ENCODE data around the gene STMN3. TPM values are rescaled to one million over a fixed set of nuclear protein-coding genes. Genes with fewer than 3 reads are reported as not detected.
"Not testable (repeated sequence)": the region's sequence is repeated elsewhere in the genome, so short reads cannot be mapped to it uniquely, and the experiment has no call there.

Gene STMN3
- polyA plus RNA-seq, 1 experiment: 21.8 TPM

- H3K27ac ChIP-seq (ENCODE audit: low read depth, low read length): no peak overlapping the region
- H3K4me3 ChIP-seq (ENCODE audit: low read depth, low read length): no peak overlapping the region
- TF ChIP-seq CTCF (IDR thresholded peaks at IDR 0.05; ENCODE audit: low read depth, low read length): no peak
- no peak for DNase-seq (ENCODE audit: low read depth, low spot score)
- no peaks in the 10 kb centered on the region; the same call in 1 of the 2 replicates for H3K9me3 ChIP-seq (ENCODE audit: control insufficient read depth, insufficient read depth, low read length)
- ChIA-PET POLR2A (interaction anchor here (0.7 kb wide), 1 partner anchor 146 kb away, joined by 3 read pairs; no protein-coding TSS in a partner anchor), CTCF (no interaction called here)
- H3K27me3 ChIP-seq (ENCODE audit: control insufficient read depth, insufficient read depth, low read length): no peaks in the 10 kb centered on the region
These were observed 13.9 kb downstream of the STMN3 start for GRCh38 chr20:63639093-63639975.

- no peaks in the 10 kb centered on the region for H3K27me3 ChIP-seq (ENCODE audit: control insufficient read depth, insufficient read depth, low read length)
- CTCF ChIA-PET: no interaction called here
- TF ChIP-seq CTCF (IDR thresholded peaks at IDR 0.05; ENCODE audit: low read depth, low read length): no peak
- no peak overlapping the region for H3K4me3 ChIP-seq (ENCODE audit: low read depth, low read length)
- H3K9me3 ChIP-seq (ENCODE audit: control insufficient read depth, insufficient read depth, low read length): no peaks in the 10 kb centered on the region; the same call in 1 of the 2 replicates
- no peak for DNase-seq (ENCODE audit: low read depth, low spot score)
- POLR2A ChIA-PET: interaction anchor here (1.7 kb wide), 1 partner anchor 10 kb away, joined by 6 read pairs; the partner anchor contains the start of gene GMEB2
- H3K27ac ChIP-seq (ENCODE audit: low read depth, low read length): no peak overlapping the region
These were observed 16.2 kb downstream of the STMN3 start for GRCh38 chr20:63636752-63637628.

DNA sequence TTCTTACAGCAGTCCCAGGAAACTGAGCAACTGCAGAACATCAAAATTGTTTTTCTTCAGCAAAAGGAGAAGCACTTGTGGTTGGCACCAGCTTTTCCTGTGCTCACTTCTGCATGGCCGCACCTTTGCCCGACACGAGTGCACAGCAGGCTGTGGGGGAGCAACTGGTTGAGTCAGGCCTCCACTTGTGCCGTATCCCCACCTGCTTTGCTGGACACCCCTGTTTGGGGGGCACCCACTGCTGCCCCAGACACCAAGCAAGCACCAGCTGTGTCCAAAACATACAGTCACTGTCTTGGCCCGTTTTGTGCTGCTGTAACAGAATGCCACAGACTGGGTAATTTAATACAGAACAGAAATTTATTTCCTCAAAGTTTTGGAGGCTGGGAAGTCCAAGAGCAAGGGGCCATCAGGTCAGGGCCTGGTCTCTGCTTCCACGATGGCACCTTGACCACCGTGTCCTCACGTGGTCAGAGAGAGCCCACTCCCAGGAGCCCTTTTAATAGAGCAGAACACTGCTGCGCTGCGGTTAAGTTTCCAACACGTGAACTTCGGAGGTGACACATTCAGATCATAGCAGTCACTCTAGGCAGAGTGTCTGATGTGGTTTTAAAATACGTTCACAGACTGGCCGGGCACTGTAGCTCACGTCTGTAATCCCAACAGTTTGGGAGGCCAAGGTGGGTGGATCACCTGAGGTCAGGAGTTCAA is 17.6 kb downstream of the STMN3 start:
- ChIA-PET POLR2A (no interaction called here), CTCF (no interaction called here)
- Histone ChIP-seq H3K27me3 (ENCODE audit: control insufficient read depth, insufficient read depth, low read length) (no peaks in the 10 kb centered on the region), H3K27ac (ENCODE audit: low read depth, low read length) (no peak overlapping the region), H3K4me3 (ENCODE audit: low read depth, low read length) (no peak overlapping the region), H3K9me3 (ENCODE audit: control insufficient read depth, insufficient read depth, low read length) (no peaks in the 10 kb centered on the region; the same call in 1 of the 2 replicates)
- no peak for DNase-seq (ENCODE audit: low read depth, low spot score)
- no peak for TF ChIP-seq CTCF (IDR thresholded peaks at IDR 0.05; ENCODE audit: low read depth, low read length)

- ChIA-PET CTCF (no interaction called here), POLR2A (no interaction called here)
- no peak overlapping the region for H3K27ac ChIP-seq (ENCODE audit: low read depth, low read length)
- H3K4me3 ChIP-seq (ENCODE audit: low read depth, low read length): no peak overlapping the region
- no peaks in the 10 kb centered on the region for H3K9me3 ChIP-seq (ENCODE audit: control insufficient read depth, insufficient read depth, low read length)
- H3K27me3 ChIP-seq (ENCODE audit: control insufficient read depth, insufficient read depth, low read length): no peaks in the 10 kb centered on the region
- no peak for TF ChIP-seq CTCF (IDR thresholded peaks at IDR 0.05; ENCODE audit: low read depth, low read length)
- DNase-seq (ENCODE audit: low read depth, low spot score): no peak
These were observed 19.5 kb downstream of the STMN3 start for GRCh38 chr20:63633732-63634131.

- H3K4me3 ChIP-seq (ENCODE audit: low read depth, low read length); CTCF ChIA-PET; H3K9me3 ChIP-seq (ENCODE audit: control insufficient read depth, insufficient read depth, low read length); H3K27ac ChIP-seq (ENCODE audit: low read depth, low read length); POLR2A ChIA-PET; H3K27me3 ChIP-seq (ENCODE audit: control insufficient read depth, insufficient read depth, low read length); DNase-seq (ENCODE audit: low read depth, low spot score): not testable (repeated sequence)
These were observed 21.8 kb downstream of the STMN3 start for GRCh38 chr20:63631426-63631825.

GRCh38 chr20:63630956-63631355 is 22.3 kb downstream of the STMN3 start:
- H3K27ac ChIP-seq (ENCODE audit: low read depth, low read length); CTCF ChIA-PET; H3K4me3 ChIP-seq (ENCODE audit: low read depth, low read length); DNase-seq (ENCODE audit: low read depth, low spot score); POLR2A ChIA-PET; H3K9me3 ChIP-seq (ENCODE audit: control insufficient read depth, insufficient read depth, low read length); H3K27me3 ChIP-seq (ENCODE audit: control insufficient read depth, insufficient read depth, low read length): not testable (repeated sequence)
